HEK293T (cell line): ENCODE data around the gene WDR27.

Source experiments
- CTCF ChIA-PET: fragments of 350-600 bp; formaldehyde crosslinking; extraction: SDS; loops from one replicate; lab custom pipeline; 2021; ENCODE audit warnings: antibody characterized with exemption, inconsistent platforms; lab: Yijun Ruan, JAX
- POLR2A ChIA-PET: fragments of 350-600 bp; formaldehyde crosslinking; extraction: SDS; loops from one replicate; lab custom pipeline; 2020; ENCODE audit warnings: antibody characterized with exemption, inconsistent platforms; lab: Yijun Ruan, JAX
- DNase-seq: peaks from one replicate; pipeline ENCODE4 v3.0.0; 2012; ENCODE audit warnings: mixed read lengths; ENCODE audit errors: extremely low spot score
- ARNT ChIP-seq: fragments of 450-650 bp; IDR thresholded peaks from 2 replicates; pipeline ENCODE4 v1.6.1; 2017; ENCODE audit warnings: mild to moderate bottlenecking
- BHLHE40 ChIP-seq: fragments of 450-650 bp; IDR thresholded peaks from 2 replicates; pipeline ENCODE4 v1.6.1; 2016; ENCODE audit warnings: mild to moderate bottlenecking, moderate library complexity, borderline replicate concordance
- CTBP1 ChIP-seq: fragments of 450-650 bp; IDR thresholded peaks from 2 replicates; pipeline ENCODE4 v1.6.1; 2016; ENCODE audit warnings: borderline replicate concordance
- ELF4 ChIP-seq: fragments of 450-650 bp; IDR thresholded peaks from 2 replicates; pipeline ENCODE4 v1.6.1; 2017; ENCODE audit warnings: antibody characterized with exemption
- FOXA1 ChIP-seq: fragments of 450-650 bp; IDR thresholded peaks from 2 replicates; pipeline ENCODE4 v1.6.1; 2016; ENCODE audit warnings: mild to moderate bottlenecking
- FOXK2 ChIP-seq: fragments of 450-650 bp; IDR thresholded peaks from 2 replicates; pipeline ENCODE4 v1.6.1; 2016; ENCODE audit warnings: mild to moderate bottlenecking
- FOXM1 ChIP-seq: fragments of 450-650 bp; IDR thresholded peaks from 2 replicates; pipeline ENCODE4 v1.6.1; 2017; ENCODE audit warnings: mild to moderate bottlenecking, borderline replicate concordance
- HDGF ChIP-seq: fragments of 450-650 bp; IDR thresholded peaks from 2 replicates; pipeline ENCODE4 v1.6.1; 2017; ENCODE audit warnings: antibody characterized with exemption, borderline replicate concordance
- L3MBTL2 ChIP-seq: fragments of 450-650 bp; conservative IDR thresholded peaks from 2 replicates; pipeline ENCODE4 v1.6.1; 2016; ENCODE audit warnings: mild to moderate bottlenecking
- LEF1 ChIP-seq: fragments of 450-650 bp; IDR thresholded peaks from 2 replicates; pipeline ENCODE4 v1.6.1; 2017; ENCODE audit warnings: mild to moderate bottlenecking, borderline replicate concordance
- NFRKB ChIP-seq: fragments of 450-650 bp; IDR thresholded peaks from 2 replicates; pipeline ENCODE4 v1.6.1; 2016; ENCODE audit warnings: mild to moderate bottlenecking, moderate library complexity
- SP1 ChIP-seq: fragments of 450-650 bp; IDR thresholded peaks from 2 replicates; pipeline ENCODE4 v1.6.1; 2017
- SUZ12 ChIP-seq: fragments of 450-650 bp; IDR thresholded peaks from 2 replicates; pipeline ENCODE4 v1.6.1; 2016; ENCODE audit warnings: mild to moderate bottlenecking
- TARDBP ChIP-seq: fragments of 450-650 bp; IDR thresholded peaks from 2 replicates; pipeline ENCODE4 v1.6.1; 2016
- ZNF384 ChIP-seq: fragments of 450-650 bp; IDR thresholded peaks from 2 replicates; pipeline ENCODE4 v1.6.1; 2016
- TF ChIP-seq, protein P1 (sequence below): fragments of 450-650 bp; IDR thresholded peaks from 2 replicates; pipeline ENCODE4 v1.6.1; 2016

WDR27 gene

GRCh38 chr6:169454204-169454871 is 247.5 kb downstream of the WDR27 start:
- ChIA-PET POLR2A (no interaction called here), CTCF (no interaction called here)
- no peak for DNase-seq
- TF ChIP-seq ZNF384 (no peak), FOXA1 (no peak), TARDBP (no peak), HDGF (no peak), CTBP1 (no peak), ARNT (no peak), NFRKB (no peak)
- TF ChIP-seq, protein P1, sequence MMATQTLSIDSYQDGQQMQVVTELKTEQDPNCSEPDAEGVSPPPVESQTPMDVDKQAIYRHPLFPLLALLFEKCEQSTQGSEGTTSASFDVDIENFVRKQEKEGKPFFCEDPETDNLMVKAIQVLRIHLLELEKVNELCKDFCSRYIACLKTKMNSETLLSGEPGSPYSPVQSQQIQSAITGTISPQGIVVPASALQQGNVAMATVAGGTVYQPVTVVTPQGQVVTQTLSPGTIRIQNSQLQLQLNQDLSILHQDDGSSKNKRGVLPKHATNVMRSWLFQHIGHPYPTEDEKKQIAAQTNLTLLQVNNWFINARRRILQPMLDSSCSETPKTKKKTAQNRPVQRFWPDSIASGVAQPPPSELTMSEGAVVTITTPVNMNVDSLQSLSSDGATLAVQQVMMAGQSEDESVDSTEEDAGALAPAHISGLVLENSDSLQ, result no peak

DNA sequence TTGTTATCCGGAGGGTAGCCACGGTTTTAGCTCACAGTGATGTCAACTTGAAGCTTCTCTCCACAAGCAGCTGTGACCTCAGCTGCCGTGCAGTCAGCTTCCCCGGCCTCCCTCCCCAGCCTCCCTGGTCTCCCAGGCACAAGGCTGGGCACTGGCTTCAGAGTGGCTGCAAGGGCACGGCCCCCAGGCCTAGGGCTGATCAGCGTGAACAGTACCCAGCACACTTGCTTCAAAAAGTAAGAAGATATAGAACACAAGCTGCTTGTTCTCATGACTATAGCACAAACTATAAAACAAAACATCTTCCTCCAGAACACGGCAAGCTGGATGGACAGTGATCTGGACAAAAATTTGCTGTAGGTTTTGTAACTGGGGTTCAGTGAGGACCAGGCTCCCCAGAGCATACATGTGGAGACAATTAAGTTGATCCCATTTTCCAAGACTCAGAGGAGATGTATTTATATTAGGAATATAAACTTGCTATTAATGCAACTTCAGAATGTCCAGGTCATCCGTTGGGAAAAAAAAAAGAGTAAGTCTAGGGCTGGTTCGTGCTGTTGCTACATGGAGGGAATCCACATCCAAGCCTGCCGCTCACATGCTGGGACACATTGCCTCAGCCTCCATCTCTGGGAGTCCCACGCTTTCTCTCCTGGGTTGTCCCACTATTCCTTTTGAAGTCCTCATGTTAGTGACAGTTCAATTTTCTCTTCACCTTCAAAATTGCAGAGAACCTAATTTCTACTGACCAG is 248.8 kb downstream of the WDR27 start:
- POLR2A ChIA-PET, result no interaction called here
- CTCF ChIA-PET, result interaction anchor here (0.6 kb wide), 1 partner anchor 91 kb away, joined by 3 read pairs; no protein-coding TSS in a partner anchor
- TF ChIP-seq SUZ12 (no peak), L3MBTL2 (no peak), TARDBP (no peak)
- no peak for DNase-seq

DNA sequence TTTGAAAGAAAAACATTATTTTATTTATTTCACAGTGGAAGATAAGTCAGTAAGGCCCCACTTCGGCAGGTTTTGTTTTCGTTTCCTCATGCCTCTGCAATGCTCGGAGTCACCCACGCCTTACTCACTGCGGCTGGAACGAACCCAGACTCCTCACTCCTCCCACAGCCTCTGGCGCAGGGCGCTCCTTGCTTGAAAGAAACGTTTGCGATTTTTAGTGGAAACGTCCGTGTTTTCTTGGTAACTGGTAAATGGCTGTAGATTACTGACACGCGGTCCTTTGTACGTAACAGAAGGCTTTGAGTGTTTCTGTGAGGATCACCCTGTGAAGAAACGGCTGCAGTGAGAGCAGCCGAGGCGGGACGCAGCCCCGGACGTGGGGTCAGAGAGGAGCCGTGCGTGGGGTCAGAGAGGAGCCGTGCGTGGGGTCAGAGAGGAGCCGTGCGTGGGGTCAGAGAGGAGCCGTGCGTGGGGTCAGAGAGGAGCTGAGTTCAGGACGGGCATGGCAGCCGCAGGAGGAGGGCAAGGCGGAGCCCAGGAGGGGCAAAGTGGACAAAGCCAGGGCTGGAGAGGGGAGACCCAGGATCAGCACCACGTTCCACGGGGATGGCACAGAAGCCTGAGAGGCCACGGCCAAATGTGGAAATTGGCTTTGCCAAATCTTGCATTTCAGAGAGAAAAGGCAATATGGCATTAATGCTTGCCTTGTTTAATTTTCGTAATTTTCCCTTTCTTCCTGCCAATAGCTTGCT is 249.5 kb downstream of the WDR27 start:
- DNase-seq, result no peak

GRCh38 chr6:169451065-169451838 is 250.6 kb downstream of the WDR27 start:
- TF ChIP-seq LEF1 (no peak), SP1 (no peak), SUZ12 (no peak), TARDBP (no peak), FOXA1 (no peak), HDGF (no peak), ELF4 (no peak), BHLHE40 (no peak), FOXM1 (no peak), FOXK2 (no peak), L3MBTL2 (no peak), NFRKB (no peak), ARNT (no peak), ZNF384 (no peak), CTBP1 (no peak)
- TF ChIP-seq, protein P1, result no peak
- POLR2A ChIA-PET, result no interaction called here
- CTCF ChIA-PET, result no interaction called here
- no peak for DNase-seq

More for the DNA sequence above, 249.5 kb downstream of the WDR27 start:
- no peak for TF ChIP-seq SUZ12
- no peak for TF ChIP-seq BHLHE40
- TF ChIP-seq CTBP1, result no peak
- no peak for TF ChIP-seq SP1
- TF ChIP-seq, protein P1, result no peak
- TF ChIP-seq LEF1, result no peak
- TF ChIP-seq L3MBTL2, result no peak
- no peak for TF ChIP-seq HDGF
- TF ChIP-seq ZNF384, result no peak
- TF ChIP-seq FOXK2, result no peak
- no peak for TF ChIP-seq FOXA1
- ChIA-PET POLR2A (no interaction called here), CTCF (no interaction called here)

DNA sequence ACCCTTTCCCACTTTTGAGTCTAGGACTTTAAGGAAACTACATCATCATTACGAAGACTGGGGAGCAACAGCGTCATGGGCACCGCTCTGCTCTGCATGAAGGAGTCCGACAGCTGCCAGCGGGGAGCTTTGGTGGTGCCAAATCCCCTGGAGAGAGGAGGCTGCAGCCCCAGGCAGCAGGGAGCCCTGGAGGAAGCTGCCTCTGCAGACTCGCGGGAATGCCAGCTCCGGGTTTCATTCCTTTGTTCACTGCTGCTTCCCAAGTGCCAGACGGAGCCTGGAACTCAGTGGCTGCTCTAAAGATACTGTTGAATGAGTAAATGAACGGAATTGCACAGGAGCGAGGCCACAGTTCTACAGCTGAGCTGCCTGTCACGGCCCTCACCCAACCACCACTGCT is 251.7 kb downstream of the WDR27 start:
- CTCF ChIA-PET, result no interaction called here
- no peak for TF ChIP-seq NFRKB
- TF ChIP-seq ARNT, result no peak
- no peak for TF ChIP-seq SP1
- TF ChIP-seq, protein P1, result no peak
- no peak for TF ChIP-seq ZNF384
- TF ChIP-seq SUZ12, result no peak
- no peak for TF ChIP-seq LEF1
- no peak for TF ChIP-seq FOXM1
- no peak for TF ChIP-seq FOXA1
- TF ChIP-seq L3MBTL2, result no peak
- TF ChIP-seq TARDBP, result no peak
- no peak for TF ChIP-seq FOXK2
- no peak for TF ChIP-seq BHLHE40
- no peak for TF ChIP-seq HDGF
- no peak for TF ChIP-seq ELF4
- no peak for TF ChIP-seq CTBP1
- POLR2A ChIA-PET, result no interaction called here
- DNase-seq, result no peak
